Measurements from ENCODE around the gene MARF1. TPM values are rescaled to one million over a fixed set of nuclear protein-coding genes. Genes with fewer than 3 reads are reported as not detected.
"Not testable (repeated sequence)": the region's sequence is repeated elsewhere in the genome, so short reads cannot be mapped to it uniquely, and the experiment has no call there.

The MARF1 gene
- total RNA-seq, 1 experiment from 2014 or later, result 57.6 TPM

DNA sequence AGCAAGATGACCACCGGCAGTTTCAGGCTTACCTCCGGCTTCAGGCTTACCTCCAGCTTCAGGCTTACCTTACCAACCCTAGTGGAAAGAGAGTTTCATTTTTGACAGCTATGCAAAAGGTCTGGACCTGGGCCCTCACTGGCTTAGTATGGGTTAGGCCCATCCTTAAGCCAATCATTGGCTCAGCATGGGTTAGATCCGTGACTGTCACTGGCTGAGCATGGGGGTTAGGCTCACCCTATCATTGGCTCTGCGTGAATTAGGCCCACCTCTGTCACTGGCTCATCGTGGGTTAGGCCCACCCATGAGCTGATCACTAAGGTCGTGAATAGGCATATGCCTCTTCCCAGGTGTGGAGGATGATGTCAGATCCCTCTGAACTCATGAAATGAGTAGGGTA, 15.2 kb upstream of the MARF1 start:
- TF ChIP-seq, protein P1, sequence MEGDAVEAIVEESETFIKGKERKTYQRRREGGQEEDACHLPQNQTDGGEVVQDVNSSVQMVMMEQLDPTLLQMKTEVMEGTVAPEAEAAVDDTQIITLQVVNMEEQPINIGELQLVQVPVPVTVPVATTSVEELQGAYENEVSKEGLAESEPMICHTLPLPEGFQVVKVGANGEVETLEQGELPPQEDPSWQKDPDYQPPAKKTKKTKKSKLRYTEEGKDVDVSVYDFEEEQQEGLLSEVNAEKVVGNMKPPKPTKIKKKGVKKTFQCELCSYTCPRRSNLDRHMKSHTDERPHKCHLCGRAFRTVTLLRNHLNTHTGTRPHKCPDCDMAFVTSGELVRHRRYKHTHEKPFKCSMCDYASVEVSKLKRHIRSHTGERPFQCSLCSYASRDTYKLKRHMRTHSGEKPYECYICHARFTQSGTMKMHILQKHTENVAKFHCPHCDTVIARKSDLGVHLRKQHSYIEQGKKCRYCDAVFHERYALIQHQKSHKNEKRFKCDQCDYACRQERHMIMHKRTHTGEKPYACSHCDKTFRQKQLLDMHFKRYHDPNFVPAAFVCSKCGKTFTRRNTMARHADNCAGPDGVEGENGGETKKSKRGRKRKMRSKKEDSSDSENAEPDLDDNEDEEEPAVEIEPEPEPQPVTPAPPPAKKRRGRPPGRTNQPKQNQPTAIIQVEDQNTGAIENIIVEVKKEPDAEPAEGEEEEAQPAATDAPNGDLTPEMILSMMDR (IDR thresholded peaks at IDR 0.05; ENCODE audit: unreplicated experiment), result no peak
- intact Hi-C loops (cut with micrococcal nuclease; ENCODE audit: unreplicated experiment), result no loop called here
- H3K27ac Mint-ChIP-seq (ENCODE audit: unreplicated experiment), result no peak overlapping the region
- no peaks in the 10 kb centered on the region for H3K4me1 Mint-ChIP-seq (ENCODE audit: low read depth, unreplicated experiment)
- no peak for DNase-seq
- H3K4me3 Mint-ChIP-seq (ENCODE audit: low read depth, unreplicated experiment), result no peak overlapping the region
- no peaks in the 10 kb centered on the region for H3K9me3 Mint-ChIP-seq (ENCODE audit: low read depth, unreplicated experiment)
- BruUV-seq (replicated peaks), result no TSS peak
- CTCF ChIA-PET, result no interaction called here
- H3K36me3 Mint-ChIP-seq (ENCODE audit: insufficient read depth, unreplicated experiment), result peaks cover 9% of the 10 kb centered on the region
- no peaks in the 10 kb centered on the region for H3K27me3 Mint-ChIP-seq (ENCODE audit: unreplicated experiment)

DNA sequence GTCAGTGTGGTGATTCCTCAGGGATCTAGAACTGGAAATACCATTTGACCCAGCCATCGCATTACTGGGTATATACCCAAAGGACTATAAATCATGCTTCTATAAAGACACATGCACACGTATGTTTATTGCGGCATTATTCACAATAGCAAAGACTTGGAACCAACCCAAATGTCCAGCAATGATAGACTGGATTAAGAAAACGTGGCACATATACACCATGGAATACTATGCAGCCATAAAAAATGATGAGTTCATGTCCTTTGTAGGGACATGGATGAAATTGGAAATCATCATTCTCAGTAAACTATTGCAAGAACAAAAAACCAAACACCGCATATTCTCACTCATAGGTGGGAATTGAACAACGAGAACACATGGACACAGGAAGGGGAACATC, 12.6 kb upstream of the MARF1 start:
- CTCF ChIA-PET; BruUV-seq (replicated peaks); H3K27me3 Mint-ChIP-seq (ENCODE audit: unreplicated experiment); H3K4me3 Mint-ChIP-seq (ENCODE audit: low read depth, unreplicated experiment); H3K9me3 Mint-ChIP-seq (ENCODE audit: low read depth, unreplicated experiment); DNase-seq; H3K4me1 Mint-ChIP-seq (ENCODE audit: low read depth, unreplicated experiment); H3K27ac Mint-ChIP-seq (ENCODE audit: unreplicated experiment); intact Hi-C loops (cut with micrococcal nuclease; ENCODE audit: unreplicated experiment): not testable (repeated sequence)
- peaks cover 16% of the 10 kb centered on the region for H3K36me3 Mint-ChIP-seq (ENCODE audit: insufficient read depth, unreplicated experiment)

- CTCF ChIA-PET, result no interaction called here
- TF ChIP-seq, protein P1 (IDR thresholded peaks at IDR 0.05; ENCODE audit: unreplicated experiment), result no peak
- H3K4me1 Mint-ChIP-seq (ENCODE audit: low read depth, unreplicated experiment), result no peaks in the 10 kb centered on the region
- no peak overlapping the region for H3K4me3 Mint-ChIP-seq (ENCODE audit: low read depth, unreplicated experiment)
- H3K9me3 Mint-ChIP-seq (ENCODE audit: low read depth, unreplicated experiment), result no peaks in the 10 kb centered on the region
- intact Hi-C loops (cut with micrococcal nuclease; ENCODE audit: unreplicated experiment), result no loop called here
- BruUV-seq (replicated peaks), result no TSS peak
- no peaks in the 10 kb centered on the region for H3K27me3 Mint-ChIP-seq (ENCODE audit: unreplicated experiment)
- DNase-seq, result no peak
- H3K36me3 Mint-ChIP-seq (ENCODE audit: insufficient read depth, unreplicated experiment), result peaks cover 26% of the 10 kb centered on the region
- H3K27ac Mint-ChIP-seq (ENCODE audit: unreplicated experiment), result no peak overlapping the region
Measured at GRCh38 chr16:15654591-15654990, 11.6 kb upstream of the MARF1 start.

- CTCF ChIA-PET, result no interaction called here
- no peak overlapping the region for H3K27ac Mint-ChIP-seq (ENCODE audit: unreplicated experiment)
Measured at GRCh38 chr16:15653227-15653626, 10.3 kb upstream of the MARF1 start.

DNA sequence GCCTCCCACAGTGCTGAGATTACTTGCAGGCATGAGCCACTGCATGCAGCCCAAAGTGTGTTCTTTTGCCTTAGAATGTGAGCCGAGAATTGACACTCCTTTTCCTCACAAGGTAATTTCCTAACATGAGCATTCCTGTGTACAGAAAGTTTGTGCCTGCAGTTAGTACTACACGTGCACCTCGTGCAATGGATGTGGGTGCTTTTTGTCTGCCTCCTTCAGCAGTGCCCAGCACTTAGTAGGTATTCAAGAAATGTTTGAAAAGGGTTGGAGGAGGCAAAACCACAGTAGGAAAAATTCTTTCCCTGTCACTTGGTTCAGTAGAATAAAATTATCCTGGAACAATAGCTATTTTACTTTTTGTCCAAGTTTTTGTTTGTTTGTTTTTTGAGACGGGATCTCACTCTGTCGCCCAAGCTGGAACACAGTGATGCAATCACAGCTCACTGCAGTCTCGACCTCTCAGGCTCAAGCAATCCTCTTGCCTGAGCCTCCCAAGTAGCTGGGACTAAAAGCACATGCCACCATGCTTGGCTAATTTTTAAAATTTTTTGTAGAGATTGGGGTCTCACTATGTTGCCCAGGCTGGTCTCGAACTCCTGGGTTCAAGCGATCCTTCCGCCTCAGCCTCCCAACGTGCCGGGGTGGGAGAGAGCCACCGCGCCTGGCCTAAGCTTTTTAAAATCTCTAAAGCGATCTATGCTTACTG, 9.5 kb upstream of the MARF1 start:
- TF ChIP-seq, protein P1 (IDR thresholded peaks at IDR 0.05; ENCODE audit: unreplicated experiment), result no peak
- H3K4me3 Mint-ChIP-seq (ENCODE audit: low read depth, unreplicated experiment), result no peak overlapping the region
- H3K4me1 Mint-ChIP-seq (ENCODE audit: low read depth, unreplicated experiment), result peaks cover 3% of the 10 kb centered on the region
- DNase-seq, result no peak
- H3K9me3 Mint-ChIP-seq (ENCODE audit: low read depth, unreplicated experiment), result no peaks in the 10 kb centered on the region
- CTCF ChIA-PET, result no interaction called here
- no peak overlapping the region for H3K27ac Mint-ChIP-seq (ENCODE audit: unreplicated experiment)
- intact Hi-C loops (cut with micrococcal nuclease; ENCODE audit: unreplicated experiment), result no loop called here
- no TSS peak for BruUV-seq (replicated peaks)
- peaks cover 34% of the 10 kb centered on the region for H3K36me3 Mint-ChIP-seq (ENCODE audit: insufficient read depth, unreplicated experiment)
- no peaks in the 10 kb centered on the region for H3K27me3 Mint-ChIP-seq (ENCODE audit: unreplicated experiment)

More at GRCh38 chr16:15653227-15653626, 10.3 kb upstream of the MARF1 start:
- no peaks in the 10 kb centered on the region for H3K4me1 Mint-ChIP-seq (ENCODE audit: low read depth, unreplicated experiment)
- peaks cover 34% of the 10 kb centered on the region for H3K36me3 Mint-ChIP-seq (ENCODE audit: insufficient read depth, unreplicated experiment)
- no peaks in the 10 kb centered on the region for H3K27me3 Mint-ChIP-seq (ENCODE audit: unreplicated experiment)
- no TSS peak for BruUV-seq (replicated peaks)
- TF ChIP-seq, protein P1 (IDR thresholded peaks at IDR 0.05; ENCODE audit: unreplicated experiment), result no peak
- intact Hi-C loops (cut with micrococcal nuclease; ENCODE audit: unreplicated experiment), result no loop called here
- H3K4me3 Mint-ChIP-seq (ENCODE audit: low read depth, unreplicated experiment), result no peak overlapping the region
- DNase-seq, result no peak
- no peaks in the 10 kb centered on the region for H3K9me3 Mint-ChIP-seq (ENCODE audit: low read depth, unreplicated experiment)

Data from Calu3 (cell line).